Stimulated activated CD8-positive, alpha-beta memory T cell treated with anti-CD3 and anti-CD28 coated beads, Interleukin-12 subunit alpha, Interleukin-12 subunit beta, amount 100 ng/mL, for 24 hours (primary cell): ENCODE data around the gene CRLF3.
"Not testable (repeated sequence)": the region's sequence is repeated elsewhere in the genome, so short reads cannot be mapped to it uniquely, and the experiment has no call there.

Experiments
- DNase-seq: peaks from one replicate; pipeline ENCODE4 v3.0.0-alpha.2; 2020; ENCODE audit errors: extremely low read depth

CRLF3 gene, protein sequence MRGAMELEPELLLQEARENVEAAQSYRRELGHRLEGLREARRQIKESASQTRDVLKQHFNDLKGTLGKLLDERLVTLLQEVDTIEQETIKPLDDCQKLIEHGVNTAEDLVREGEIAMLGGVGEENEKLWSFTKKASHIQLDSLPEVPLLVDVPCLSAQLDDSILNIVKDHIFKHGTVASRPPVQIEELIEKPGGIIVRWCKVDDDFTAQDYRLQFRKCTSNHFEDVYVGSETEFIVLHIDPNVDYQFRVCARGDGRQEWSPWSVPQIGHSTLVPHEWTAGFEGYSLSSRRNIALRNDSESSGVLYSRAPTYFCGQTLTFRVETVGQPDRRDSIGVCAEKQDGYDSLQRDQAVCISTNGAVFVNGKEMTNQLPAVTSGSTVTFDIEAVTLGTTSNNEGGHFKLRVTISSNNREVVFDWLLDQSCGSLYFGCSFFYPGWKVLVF

DNA sequence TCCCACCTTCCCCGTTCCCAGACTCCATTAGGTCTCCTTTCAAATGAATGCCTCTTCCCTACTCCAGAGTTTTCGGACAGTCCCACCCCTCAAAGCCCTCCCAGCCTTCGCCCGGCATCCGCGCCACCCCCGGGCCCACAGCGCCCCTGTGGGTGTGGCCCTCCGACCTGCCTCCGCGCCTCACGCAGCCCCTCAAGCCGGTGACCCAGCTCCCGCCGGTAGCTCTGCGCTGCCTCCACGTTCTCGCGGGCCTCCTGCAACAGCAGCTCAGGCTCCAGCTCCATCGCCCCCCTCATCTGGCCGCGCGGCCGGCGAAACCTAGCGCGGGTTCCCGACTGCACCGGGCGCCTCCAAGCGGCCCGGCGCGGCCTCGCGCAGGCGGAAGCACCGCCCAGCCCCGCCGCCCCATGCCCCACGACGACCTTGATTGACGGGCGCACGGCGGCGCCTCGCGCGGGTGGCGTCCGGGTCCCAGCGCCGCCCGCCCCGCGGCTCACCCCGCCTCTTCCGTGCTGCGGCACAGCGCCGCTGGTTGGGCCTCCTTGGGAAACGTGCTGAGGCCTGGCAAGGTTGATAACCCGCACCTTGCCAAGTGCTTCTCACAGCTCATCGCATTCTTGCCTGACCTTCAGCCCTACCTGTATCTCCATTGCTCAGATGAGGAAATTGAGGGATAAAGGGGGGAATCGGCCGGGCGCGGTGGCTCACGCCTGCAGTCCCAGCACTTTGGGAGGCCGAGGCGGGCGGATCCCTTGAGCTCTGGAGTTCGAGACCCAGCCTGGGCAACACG is at the start of gene CRLF3:
Gene CRLF3, minus strand, starts transcription at position 337 of the 790 bp plus-strand sequence. Its CDS starts 41 bp downstream, at position 296.
- peak; percentile 76 for DNase-seq

DNA sequence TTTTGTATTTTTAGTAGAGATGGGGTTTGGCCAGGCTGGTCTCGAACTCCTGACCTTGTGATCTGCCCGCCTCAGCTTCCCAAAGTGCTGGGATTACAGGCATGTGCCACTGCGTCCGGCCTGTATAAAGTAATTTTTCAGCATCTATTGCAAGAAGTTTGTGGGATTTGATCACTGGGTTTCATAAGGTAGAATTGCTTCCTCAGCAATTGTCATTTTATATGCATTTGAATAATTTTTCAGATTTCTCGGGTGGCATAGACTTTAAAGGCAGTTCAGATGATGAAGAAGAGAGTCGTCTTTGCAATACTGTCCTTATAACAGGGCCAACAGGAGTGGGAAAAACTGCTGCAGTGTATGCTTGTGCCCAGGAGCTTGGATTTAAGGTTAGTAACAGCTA is 44.5 kb upstream of the CRLF3 start:
- no peak for DNase-seq

DNA sequence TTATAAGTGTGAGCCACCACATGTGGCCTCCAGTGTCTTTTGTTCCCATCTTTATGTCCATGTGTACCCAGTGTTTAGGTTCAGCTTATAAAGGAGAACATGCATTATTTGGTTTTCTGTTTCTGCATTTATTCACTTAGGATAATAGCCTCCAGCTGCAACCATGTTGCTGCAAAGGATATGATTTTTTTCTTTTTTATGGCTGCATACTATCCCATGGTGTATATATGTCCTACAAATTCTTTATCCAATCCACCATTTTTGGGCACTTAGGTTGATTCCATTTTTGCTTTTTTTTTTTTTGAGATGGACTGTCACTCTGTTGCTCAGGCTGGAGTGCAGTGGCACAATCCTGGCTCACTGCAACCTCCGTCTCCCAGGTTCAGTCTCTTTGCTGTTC is 40.1 kb upstream of the CRLF3 start:
- DNase-seq: no peak

DNA sequence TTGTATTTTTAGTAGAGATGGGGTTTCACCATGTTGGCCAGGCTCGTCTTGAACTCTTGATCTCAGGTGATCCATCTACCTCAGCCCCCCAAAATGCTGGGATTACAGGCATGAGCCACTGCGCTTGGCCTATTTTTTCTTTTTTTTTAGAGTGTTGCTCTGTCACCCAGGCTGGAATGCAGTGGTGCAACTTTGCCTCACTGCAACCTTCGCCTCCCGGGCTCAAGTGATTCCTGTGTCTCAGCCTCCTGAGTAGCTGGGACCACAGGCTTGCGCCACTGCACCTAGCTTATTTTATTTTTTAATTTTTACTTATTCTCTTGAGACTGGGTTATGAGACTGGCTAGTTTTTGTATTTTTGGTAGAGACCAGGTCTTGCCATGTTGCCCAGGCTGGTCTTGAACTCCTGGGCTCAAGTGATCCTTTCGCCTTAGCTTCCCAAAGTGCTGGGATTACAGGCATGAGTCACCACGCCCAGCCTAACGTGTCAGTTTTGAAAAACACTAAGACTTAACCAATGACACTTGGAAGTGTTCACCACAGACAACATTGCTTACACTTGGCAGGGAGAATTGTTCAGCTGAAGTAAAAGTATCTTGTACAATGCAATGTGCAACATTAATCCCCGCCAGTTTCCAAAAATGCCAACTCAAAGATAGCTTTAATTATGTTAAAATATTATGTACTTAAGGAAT is 34.2 kb upstream of the CRLF3 start:
- no peak for DNase-seq

DNA sequence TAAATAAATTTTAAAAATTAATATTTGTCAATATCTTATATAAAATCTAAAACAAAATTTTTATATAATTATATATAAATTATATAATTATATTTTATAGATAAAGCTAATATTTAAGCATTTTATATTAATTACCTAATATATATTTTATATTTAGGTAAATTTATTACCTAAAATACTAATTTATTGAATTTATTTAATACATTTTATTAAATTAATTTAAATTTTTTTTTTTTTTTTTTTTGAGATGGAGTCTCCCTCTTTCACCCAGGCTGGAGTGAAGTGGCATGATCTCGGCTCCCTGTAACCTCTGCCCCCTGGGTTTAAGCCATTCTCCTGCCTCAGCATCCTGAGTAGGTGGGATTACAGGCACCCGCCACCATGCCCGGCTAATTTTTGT is 29.7 kb upstream of the CRLF3 start:
- no peak for DNase-seq

DNA sequence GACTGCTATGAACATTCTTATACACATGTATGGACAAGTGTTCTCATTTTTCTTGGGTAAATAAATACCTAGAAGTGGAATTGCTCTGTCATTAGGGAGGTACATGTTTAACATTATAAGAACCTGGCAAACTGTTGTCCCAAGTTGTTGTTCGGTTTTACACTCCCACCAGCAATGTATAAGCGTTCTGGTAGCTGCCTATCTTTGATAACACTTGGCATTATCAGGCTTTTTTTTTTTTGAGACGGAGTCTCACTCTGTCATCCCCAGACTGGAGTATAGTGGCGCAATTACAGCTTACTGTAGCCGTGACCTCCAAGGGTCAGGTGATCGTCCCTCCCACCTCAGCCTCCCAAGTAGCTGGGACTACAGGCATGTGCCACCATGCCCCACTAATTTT is 23.5 kb upstream of the CRLF3 start:
- DNase-seq: no peak

DNA sequence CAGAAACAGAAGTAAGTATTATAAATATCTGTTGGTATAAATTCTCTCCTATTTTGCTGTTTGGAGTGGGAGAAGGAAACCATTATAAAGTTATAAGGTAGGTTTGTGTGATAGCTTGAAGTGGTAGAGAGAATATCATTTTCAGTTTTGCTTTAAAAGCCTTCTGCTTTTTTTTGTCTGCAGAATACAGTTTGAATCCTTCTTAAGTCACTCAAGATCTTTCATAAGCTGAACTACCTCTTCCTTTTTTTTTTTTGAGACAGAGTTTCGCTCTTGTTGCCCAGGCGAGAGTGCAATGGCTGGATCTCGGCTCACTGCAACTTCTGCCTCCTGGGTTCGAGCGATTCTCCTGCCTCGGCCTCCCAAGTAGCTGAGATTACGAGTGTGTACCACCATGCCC is 16.3 kb upstream of the CRLF3 start:
- no peak for DNase-seq

DNA sequence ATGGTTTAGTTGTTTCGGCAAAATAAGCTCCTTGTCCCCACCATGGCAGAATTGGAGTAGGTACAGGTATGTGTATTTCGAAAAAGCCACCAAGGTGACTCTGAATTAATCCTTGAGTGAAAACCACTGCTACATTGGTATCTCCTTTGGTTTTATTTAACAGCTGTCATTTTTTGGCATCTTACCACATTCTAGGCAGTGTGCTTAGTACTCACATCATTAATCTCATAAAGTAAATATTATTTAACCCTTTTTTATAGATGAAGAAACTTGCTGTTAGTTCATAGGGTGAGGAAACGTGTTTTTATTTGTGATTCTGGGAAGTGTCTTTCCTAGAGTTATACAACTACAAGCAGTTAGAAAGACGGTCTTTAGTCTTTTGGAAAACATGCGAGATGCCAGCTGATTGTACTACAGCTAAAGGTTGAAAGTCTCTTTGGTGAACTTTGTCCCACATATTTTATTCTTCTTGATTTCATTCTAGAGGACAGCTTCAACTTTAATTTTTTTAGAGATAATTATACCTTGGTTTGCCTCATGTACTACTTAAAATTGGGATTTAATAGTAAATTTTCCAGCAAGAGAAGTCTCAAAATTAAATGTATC is 13.8 kb upstream of the CRLF3 start:
- no peak for DNase-seq

DNA sequence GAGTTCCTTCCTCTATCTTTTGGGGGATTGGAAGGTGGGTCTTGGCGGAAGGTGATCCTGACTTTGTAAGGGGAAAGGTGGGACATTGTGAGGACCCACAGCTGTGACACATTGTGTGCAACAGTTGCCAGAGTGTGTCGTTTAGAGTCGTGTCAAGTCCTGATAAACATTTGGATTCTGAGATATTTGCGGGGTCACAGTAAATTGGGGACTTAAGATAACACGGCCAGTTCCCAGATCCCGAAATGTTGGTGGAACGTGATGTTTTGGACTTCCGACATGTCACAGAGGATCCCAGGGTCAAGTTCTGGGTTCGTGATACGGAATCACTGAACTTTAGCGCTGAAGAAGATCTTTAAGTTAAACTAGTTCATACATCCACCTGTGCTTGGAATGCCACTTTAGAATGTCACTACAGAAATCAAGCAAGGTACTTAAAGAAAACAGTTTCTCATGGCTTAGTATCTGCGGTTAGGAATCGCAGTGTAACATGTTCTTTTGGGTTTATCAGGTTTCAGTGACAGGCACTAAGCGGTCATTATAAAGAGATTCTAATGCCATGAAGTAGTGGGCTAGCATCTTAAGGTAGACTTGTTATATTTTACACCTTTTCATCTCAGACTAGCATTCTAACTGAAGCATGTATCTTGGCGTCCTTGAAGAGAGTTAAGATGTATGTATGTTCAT is 8.1 kb upstream of the CRLF3 start:
- DNase-seq: no peak

DNA sequence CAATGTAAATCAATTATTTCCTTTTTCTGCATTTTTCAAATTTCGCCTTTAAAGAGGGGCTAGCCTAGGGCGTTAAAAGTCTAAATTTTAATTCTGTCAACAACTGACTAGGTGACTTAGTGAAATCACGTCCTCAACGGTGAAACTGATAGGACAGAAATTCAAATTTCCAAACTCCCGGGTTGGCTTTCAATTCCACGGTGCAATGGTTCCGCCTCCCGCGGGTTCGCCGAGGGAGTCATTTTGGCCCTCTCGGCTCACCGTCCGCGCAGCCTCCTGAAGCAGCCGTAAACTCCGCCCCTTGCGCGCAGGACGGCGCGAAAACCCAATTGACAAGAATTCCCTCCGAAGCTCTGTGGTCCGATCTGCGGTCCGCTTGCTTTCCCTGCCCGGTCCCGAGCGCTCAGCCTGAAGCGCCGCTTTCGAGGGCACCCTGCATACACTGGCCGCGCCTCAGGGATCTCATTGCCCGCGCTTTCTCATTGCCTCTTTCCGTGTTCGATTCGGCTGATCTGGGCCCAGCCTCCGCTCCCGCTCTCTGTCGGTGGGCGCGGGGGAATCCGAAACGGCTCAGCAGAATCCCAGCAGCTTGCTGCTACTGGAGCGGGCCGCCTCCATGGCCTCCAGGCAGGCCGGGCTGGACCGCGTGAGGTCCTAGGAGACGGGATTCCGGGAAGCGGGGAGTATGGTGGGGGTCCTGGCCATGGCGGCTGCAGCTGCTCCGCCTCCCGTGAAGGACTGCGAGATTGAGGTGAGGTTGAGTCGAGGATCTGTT is 7.4 kb upstream of the CRLF3 start, which contains the start of gene ATAD5:
Gene ATAD5, plus strand, starts transcription at position 304 of the 775 bp plus-strand sequence. Its CDS starts 382 bp downstream, at position 686.
- peak; percentile 70 for DNase-seq

DNA sequence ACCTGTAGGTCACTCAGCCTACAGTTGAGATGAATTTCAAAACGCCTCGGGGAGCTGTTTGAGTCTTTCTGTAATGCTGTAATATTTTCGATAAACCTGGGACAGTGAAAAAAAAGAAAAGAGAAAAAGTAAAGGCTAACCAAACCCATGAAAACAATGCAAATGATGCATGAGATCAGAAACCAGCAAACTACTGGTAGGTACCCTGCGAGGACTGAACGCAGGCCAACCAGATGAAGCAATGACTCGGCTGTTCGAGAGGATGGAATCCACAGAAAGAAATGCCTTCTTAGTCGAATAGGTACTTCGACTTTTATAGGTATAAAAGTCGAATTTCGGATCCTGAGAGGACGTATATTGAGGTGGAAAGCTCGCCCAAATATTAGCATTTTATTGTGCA is 6.8 kb upstream of the CRLF3 start:
- DNase-seq: no peak

DNA sequence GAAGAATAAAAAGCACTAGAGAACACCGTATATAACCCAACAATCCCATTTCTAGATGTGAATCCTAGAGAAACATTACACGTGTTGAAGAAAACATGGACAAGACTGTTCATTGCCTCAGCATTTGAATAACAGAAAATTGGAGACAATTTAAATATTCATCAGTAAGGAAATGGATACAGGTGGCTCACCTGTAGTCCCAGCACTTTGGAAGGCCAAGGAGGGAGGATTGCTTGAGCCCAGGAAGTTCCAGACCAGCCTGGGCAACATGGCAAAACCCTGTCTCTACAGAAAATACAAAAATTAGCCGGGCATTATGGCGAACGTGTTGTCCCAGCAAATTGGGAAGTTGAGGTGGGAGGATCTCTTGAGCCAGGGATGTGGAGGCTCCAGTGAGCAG is 4.5 kb upstream of the CRLF3 start:
- no peak for DNase-seq

DNA sequence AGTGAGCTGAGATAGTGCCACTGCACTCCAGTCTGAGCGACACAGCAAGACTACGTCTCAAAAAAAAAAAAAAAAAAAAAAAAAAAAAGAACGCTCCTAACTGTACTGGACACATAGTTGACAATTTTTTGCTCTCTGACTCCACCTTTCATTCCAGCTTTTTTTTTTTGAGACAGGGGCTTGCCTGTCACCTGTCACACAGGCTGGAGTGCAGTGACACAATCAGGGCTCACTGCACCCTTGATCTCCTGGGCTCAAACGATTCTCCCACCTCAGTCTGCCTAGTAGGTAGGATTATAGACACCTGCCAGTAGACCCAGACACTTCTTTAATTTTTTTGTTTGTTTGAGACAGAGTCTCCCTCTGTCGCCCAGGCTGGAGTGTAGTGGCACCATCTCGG is 2.6 kb upstream of the CRLF3 start:
- no peak for DNase-seq

DNA sequence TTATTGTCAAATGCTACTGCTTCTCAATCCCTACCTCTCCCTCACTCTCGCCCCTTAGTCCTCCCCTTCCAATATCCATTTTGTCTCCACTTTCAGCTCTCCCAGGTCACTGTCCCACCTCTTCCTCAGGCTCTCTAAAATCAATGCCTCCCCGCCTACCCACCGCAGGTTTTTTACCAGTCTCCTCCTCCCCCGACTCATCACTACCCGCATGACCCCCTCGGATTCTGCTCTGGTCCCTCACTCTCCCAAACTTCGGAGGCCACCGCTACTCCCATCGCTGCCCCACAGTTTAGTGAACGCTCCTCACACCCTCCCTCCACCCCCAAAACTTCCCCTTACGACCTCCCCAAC is 513 bp downstream of the CRLF3 start:
- DNase-seq: no peak

DNA sequence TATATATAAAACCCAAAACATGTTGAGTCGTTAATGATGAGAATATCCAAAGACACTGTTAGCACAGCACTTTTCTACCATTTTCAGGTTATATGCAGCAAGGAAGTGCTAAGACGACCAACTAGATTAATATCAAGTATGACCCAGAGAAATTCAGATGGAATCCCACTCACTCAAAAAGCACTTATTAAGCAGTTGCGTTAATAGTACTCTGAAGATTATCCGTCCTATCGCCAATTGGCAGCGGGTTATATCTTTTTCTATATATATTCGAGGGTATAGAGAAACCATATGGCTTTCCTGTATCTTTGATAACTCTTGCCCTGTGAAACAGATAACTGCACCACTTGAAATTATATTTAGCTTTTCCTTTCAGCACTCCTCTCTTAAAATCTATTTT is 1.1 kb downstream of the CRLF3 start:
- no peak for DNase-seq

DNA sequence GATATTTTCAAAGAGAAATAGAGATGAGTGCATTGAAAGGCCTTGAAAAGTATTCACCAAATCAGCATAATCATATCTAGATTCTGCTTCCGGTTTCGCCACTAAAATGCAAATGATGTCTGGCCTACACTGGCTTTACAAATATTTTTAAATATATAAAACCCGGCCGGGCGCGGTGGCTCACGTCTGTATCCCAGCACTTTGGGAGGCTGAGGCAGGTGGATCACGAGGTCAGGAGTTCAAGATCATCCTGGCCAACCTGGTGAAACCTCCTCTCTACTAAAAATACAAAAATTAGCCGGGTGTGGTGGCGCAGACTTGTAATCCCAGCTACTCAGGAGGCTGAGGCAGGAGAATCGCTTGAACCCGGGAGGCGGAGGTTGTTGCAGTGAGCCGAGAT is 1.6 kb downstream of the CRLF3 start:
- DNase-seq: not testable (repeated sequence)

DNA sequence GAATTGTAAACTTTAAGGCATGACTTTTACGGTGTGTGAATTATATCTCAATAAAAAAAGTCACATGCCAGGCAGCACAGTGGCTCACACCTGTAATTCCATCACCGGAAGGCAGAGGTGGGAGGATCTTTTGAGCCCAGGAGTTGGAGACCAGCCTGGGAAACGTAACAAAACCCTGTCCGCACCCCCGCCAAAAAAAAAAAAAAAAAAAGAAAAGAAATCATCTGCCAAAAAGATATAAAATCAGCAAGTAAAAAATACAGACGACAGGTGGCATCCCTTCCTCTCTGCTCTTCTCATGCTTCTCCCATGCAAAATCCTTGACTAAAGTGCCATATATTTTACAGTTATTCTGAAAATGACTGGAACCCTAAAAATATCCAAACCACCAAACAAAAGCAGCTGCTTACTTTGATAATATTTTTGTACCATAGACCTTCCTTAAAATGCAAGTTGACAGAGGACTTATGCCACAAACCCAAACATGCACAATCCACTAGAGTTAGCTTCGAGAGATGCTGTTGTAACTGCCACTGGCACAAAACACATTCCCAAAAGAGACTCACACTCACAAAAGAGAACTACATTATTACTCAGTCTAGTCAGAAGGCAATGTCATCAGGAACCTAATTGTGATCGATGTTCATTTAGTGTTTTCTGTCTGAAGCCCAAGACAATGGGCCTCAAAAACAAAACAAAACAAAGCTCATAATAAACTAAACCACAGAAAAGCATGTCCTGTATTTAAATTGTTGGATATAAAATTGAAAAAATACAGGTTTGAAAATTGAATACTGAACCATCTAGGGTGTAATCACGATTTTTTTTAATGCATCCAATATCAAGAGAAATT is 2.4 kb downstream of the CRLF3 start:
- DNase-seq: no peak

DNA sequence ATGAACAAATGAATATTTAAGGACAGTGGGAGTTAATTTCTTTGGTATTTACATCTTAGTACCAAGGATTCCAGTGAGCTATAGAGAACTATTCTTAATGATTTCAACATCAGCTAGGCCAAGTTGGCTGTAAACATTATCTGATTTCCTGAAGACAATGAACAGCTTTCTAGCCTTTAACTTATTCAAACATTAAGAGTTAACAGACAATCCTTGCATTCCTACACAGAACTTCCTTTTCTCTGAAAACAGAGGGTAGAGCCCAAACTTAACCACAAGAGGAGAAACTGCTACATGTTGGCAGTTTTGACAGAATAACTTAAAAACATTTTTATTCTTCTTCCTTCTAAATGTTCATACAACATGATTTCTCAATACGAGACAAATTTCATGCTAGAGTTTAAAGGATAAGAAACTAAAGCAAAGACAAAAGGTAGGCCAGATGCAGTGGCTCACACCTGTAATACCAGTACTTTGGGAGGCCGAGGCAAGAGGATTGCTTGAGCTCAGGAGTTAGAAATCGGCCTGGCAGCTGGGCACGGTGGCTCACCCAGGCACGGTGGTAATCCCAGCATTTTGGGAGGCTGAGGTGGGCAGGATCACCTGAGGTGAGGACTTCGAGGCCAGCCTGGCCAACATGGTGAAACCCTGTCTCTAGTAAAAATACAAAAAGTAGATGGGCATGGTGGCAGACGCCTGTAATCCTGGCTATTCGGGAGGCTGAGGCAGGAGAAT is 4.4 kb downstream of the CRLF3 start:
- no peak for DNase-seq

DNA sequence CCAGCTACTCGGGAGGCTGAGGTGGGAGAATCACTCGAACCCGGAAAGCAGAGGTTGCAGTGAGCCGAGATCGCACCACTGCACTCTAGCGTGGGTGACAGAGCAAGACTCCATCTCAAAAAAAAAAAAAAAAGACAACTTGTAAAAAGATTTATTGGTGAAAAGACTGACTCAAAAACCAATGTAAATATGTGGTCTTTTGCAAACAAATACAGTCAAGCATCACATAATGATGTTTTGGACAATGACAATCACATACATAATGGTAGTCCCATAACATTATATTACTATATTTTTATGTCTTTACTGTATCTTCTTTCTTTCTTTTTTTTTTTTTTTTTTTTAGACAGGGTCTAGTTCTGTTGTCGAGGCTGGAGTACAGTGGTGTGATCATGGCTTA is 8.3 kb downstream of the CRLF3 start:
- DNase-seq: no peak
